OCI-M1 (cell line): Measurements from ENCODE around the gene S100A2.

ENCODE experiments used
- DNase-seq: peaks from one replicate; lab custom pipeline; 2025; lab: John Stamatoyannopoulos, UW

Gene S100A2

GRCh38 chr1:153565529-153566374, at the start of gene S100A2:
Gene S100A2 (minus strand): TSS chr1:153565844. CDS start chr1:153563877, 1,967 bp downstream.
- DNase-seq, result peak; percentile 60

GRCh38 chr1:153615406-153615805, 49.8 kb upstream of the S100A2 start:
- no peak for DNase-seq

- no peak for DNase-seq
Measured at GRCh38 chr1:153614906-153615305, 49.3 kb upstream of the S100A2 start.

GRCh38 chr1:153614189-153614900, 48.7 kb upstream of the S100A2 start:
- DNase-seq, result no peak

- no peak for DNase-seq
Measured at GRCh38 chr1:153613406-153613805, 47.8 kb upstream of the S100A2 start.

- no peak for DNase-seq
Measured at GRCh38 chr1:153612755-153613331, 47.2 kb upstream of the S100A2 start, which contains the start of gene S100A16. Gene S100A16 (minus strand): TSS chr1:153613137. CDS start chr1:153608151, 4,986 bp downstream.

GRCh38 chr1:153612111-153612754, 46.6 kb upstream of the S100A2 start:
- DNase-seq, result no peak

GRCh38 chr1:153611356-153611755, 45.7 kb upstream of the S100A2 start:
- DNase-seq, result no peak

- DNase-seq, result no peak
Measured at GRCh38 chr1:153610811-153611301, 45.2 kb upstream of the S100A2 start.

- DNase-seq, result no peak
Measured at GRCh38 chr1:153610334-153610733, 44.7 kb upstream of the S100A2 start.

- no peak for DNase-seq
Measured at GRCh38 chr1:153609585-153609907, 43.9 kb upstream of the S100A2 start.

GRCh38 chr1:153608742-153609584, 43.3 kb upstream of the S100A2 start:
- DNase-seq, result peak; percentile 22

GRCh38 chr1:153608089-153608682, 42.5 kb upstream of the S100A2 start:
- no peak for DNase-seq

- no peak for DNase-seq
Measured at GRCh38 chr1:153607381-153607780, 41.7 kb upstream of the S100A2 start.

GRCh38 chr1:153606194-153606593, 40.5 kb upstream of the S100A2 start:
- DNase-seq, result no peak

GRCh38 chr1:153602749-153603148, 37.1 kb upstream of the S100A2 start:
- no peak for DNase-seq

- no peak for DNase-seq
Measured at GRCh38 chr1:153599847-153600246, 34.2 kb upstream of the S100A2 start.

- DNase-seq, result peak; percentile 34
Measured at GRCh38 chr1:153598309-153599172, 32.9 kb upstream of the S100A2 start.

- DNase-seq, result peak; percentile 35
Measured at GRCh38 chr1:153597206-153597605, 31.6 kb upstream of the S100A2 start.

GRCh38 chr1:153592748-153593147, 27.1 kb upstream of the S100A2 start:
- DNase-seq, result no peak
